Activated CD8-positive, alpha-beta memory T cell treated with anti-CD3 and anti-CD28 coated beads for 4 hours (primary cell): ENCODE measurements around the gene SSRP1.

Experiments used
- DNase-seq, 2 donors: peaks; one replicate each; pipeline ENCODE4 v3.0.0-alpha.2; 2020; ENCODE audit warnings: low read depth in 2 of 2

Gene SSRP1

DNA sequence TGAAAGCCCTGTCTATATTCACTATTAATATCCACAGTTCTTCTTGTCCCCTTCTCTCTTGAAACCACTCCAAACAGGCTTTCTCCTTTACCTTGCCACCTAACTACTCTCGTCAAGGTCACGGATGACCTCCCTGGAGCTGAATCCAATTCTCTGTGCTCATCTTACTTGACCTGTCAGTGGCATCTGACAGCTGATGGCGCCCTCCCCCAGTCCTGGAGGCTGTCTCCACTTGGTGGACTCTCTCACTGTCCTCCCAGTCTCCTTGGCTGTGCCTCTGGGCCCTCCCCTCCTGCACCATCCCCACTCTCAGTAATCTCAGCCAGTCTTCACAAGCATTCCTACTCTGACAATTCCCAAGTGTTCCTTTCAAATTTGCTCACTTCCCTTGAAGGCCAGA, 19.7 kb downstream of the SSRP1 start:
- DNase-seq = no peak

DNA sequence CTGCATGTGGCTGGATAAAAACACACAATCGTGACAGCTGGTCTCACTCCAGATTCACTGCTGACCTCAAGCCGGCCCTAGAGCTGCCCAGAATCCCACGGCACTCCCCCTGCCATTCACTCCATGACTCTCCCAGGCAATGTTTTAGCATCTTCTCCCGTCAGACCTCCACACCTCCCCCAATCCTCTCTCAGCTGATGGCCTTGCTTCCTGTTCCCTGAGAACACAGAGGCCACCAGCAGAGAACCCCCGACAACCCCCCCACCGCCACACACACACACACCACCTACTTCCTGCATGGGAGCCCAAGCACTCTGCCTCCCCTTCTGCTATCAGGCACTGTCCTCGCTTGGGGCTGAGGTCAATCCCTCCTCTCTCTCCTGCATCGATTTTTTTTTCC, 20.2 kb downstream of the SSRP1 start:
- DNase-seq = no peak

DNA sequence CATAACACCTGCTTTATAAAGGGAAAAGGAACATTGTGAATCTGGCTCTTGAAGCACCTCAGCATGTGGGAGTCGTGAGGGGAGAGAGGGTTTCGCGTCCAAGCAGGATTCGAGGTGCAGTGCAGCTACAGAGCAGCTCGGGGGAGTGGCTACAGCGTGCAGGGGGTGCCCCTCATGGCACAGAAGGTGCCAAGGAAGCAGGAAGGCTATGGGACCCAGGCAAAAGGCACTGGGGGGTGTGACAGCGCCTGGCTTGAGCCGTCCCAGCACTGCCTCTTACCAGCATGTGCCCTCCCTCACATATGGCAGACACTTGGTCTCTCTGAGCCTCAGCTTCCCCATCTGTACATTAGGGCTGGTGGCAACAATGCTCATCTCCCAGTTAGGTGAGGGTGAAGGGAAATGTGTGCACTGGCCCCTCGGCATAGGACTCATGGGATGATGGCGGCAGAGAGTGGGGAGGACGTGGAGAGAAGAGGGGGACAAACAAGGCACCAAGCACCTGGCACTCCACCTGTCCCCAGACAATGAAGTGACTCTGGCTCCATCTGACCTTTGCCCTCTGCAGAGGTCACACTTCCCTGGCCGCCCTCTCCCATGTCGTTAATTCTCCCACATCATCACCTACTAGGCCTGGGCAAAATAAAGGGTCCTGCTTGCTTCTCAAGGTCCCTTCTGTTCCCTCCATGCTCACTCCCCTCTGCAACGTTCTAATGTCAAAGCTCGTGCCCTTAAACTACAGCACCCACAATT, 21.3 kb downstream of the SSRP1 start:
- no peak for DNase-seq

DNA sequence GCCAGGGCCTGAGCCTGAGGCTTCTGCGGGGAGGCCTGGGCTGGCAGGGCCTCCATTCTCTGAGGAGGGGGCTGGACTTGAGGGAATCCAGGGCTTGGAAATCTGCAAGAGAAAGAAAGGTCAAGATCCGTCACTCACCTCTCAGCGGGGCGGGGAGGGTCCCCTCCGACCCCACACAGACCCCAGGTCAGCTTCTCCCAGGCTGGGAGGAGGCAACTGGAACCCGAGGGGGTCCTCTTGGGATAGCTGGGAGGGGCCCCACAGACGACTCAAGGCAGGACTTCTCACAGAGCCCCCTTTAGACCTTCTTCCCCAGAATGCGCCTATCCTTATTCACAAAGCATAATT, 21.9 kb downstream of the SSRP1 start:
- DNase-seq = no peak

DNA sequence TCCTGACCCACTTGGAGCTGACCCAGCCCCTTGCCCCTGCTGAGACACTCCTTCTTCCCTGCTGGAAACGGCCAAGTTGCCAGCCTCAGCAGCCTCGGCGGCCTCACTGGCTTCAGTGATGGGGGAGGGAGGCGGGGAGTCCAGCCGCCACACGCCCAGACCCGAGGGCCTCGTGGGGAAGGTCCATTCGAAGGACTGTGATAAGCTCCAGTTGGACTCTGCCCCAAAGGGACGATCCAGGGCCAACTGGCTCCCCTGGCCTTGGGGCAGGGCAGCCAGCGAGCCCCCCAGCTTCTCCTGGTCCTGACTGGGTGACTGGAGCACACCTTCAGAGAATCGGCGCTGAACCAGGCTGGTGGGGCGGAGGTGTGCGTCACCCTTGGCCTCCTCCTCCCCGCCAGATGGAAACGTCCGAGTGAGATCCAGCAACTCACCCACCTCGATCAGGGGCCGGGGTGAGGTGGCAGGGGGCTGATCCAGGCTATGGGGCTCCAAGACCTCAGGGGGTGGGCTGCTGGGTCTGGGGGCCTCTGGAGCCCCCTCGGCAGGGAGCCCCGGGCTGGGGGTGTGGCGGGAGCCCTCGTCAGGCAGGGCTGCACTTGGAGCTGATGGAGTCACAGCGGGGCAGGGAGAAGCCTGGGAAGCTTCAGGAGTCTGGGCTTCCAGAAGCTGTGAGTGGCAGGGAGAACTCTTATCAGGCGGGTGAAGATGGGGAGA, 22.5 kb downstream of the SSRP1 start:
- no peak for DNase-seq

DNA sequence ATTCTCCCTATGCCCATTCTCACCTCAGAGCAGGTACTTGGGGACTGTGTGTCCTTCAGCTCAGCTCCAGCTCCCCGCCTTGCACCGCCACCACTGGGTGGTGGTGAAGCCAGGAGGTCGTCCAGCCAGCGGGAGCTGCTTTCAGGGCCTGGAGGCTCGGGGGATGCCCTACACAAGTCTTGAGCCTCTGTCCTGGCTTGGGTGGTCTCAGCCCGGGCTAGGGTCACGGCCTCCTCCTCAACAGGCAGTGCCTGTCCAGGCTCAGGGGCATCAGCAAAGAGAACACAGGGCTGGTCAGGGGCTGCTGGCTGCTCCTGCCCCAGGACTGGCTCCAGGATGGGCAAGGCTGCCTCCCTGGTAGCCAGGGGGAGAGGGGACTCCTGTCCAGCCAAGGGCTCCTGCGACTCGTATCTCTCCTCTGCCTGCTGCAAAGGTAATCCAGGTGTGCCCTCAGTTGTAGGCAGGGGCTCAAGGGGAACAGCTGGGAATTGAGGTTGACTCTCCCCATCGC, 23.1 kb downstream of the SSRP1 start:
- DNase-seq = no peak

DNA sequence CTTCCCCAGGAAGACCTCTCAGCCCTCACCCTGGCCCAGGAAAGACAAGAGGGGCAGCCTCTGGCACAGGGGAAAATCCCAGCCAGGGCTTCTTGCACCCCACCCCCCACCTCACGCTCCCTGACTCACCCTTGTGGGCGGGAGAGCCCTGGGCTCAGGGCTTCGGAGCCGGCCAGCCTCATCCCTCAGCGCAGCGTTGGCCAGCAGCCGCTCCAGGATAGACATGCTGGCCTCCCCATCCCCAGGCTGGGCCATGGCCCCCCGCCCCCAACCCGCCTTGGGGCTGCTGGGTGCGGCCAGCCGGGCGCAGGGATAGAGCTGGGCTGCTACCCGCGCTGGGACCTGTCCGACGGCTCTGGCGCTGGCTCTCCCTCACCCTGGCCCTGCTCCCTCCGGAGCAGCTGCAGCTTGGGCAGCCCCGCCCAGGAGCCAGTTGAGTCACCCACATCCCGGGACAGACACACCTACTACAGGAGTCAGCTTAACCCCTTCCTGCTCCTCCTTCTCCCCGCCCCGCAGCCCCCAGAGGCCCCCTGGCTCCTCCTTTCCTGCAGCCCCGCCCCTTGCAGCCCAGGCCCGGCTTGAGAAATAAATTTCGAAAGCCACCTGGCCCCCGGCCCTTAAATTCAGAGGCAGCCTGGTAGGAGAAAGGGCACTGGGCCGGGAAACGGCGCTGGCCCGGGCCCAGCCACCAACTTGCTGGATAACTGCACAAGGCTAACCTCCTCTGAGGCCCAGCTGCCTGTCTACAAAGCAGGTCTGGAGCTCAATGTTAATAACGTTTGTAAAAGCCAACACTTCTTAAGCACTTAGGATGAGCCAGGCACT, 24.4 kb downstream of the SSRP1 start:
- no peak for DNase-seq

DNA sequence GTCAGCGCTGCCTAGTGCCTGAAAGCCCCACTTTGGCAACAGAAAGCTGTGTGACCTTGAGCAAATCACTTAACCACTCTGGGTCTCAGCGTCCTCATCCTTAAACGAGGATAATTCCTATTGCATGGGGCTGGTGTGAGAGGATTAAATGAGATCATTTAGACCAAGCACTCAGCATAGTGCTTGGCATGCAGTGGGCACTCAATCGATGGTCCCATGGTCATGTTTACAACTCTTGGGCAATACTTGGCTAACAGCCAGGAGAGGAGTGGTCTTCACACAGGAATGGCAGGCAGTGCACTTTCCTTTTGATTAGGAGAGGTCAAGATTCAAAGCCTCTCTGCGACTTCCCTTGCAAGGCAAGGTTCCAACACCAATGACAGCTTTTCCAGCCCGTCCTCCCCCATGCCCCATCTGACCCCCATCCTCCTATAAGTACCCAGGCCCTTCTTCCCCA, 25.0 kb downstream of the SSRP1 start:
- DNase-seq = no peak

DNA sequence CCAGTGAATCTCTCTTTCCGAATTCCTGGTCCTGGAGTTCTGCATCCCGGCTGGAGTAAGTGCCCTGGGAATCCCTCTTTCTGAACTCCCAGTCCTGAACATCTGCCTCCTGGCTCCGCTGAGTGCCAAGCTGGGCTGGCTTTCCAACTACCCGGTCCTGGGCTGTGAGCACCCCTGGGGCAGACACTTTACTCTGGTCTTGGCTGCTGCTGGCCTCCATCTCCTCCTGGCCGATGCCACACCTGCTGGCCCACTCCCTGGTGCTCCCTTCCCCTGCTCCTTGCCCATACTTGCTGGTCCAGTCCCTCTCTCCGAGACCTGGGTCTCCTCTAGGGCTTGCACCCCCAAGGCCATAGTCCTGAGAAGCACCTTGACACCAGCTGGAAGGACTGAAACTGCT, 25.6 kb downstream of the SSRP1 start:
- DNase-seq = no peak

DNA sequence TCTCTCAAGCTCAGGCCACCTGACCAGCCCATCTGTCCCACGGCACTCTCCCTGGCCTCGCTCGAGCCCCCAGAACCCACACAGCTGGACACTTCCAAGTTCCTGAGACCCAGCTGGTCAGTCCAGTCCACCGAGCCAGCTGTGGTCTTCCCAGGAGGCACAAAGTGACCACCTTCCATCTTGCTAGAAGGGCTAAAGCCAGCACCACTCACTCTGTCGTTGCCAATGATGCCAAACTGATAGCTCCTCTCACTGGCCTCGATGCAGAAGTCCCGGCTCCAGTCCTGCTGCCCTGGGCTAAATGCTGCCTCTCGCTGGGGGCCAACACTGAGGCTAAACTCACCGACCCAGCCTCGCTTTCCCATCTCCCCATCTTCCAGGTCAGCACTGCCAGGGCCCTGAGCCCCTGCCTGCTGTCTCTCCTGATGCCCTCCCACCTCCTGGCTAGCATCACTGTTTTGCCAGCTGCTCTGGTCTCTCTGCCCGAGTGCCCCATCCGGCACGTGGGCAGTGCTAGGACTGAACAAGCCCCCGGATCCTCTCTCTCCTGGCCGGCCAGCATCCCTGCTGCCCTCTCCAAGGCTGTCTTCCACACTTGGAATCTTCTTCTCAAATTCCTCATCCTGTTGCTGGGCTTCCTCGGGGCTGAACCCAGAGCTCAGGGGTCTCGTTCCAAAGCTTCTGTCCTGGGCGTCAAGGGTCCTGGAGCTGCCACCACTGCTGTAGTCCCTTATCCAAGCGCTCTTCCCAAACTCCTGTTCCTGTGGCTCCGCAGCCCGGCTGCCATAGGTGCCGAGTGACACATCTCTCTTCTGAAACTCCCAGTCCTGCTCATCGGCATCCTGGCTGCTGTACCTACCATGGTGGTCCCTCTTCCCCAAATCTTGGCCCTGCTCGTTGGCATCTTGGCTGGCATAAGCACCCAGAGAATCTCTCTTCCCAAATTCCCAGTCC, 26.3 kb downstream of the SSRP1 start:
- no peak for DNase-seq

DNA sequence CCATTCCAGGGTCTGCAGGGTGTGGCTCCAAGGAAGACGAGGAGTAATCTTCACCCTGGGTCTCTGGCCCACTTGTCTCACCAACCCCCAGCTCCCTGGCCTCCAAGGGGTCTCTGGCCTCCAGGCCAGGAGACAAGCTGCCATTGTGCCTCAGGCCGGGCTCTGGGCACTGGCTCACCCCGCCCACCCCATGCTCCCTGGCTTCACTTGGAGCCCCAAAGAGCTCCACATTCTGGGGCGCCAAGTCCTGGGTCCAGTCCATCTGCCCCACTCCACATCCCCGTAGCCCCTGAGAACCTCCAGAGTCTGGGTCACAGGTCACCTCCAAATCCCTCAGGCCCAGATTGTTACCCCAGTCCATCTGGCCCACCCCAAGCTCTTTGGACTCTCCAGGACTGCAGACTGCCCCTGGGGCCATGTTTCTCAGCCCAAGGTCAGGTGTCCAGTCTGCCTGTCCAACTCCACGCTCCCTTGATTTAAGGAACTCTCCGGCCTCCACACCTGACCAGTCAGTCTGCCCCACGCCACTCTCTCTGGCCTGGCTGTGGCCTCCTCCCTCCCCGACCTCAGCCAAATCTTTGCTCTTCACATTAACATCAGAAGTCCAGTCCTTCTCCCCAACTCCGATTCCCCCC, 27.1 kb downstream of the SSRP1 start:
- DNase-seq = no peak

DNA sequence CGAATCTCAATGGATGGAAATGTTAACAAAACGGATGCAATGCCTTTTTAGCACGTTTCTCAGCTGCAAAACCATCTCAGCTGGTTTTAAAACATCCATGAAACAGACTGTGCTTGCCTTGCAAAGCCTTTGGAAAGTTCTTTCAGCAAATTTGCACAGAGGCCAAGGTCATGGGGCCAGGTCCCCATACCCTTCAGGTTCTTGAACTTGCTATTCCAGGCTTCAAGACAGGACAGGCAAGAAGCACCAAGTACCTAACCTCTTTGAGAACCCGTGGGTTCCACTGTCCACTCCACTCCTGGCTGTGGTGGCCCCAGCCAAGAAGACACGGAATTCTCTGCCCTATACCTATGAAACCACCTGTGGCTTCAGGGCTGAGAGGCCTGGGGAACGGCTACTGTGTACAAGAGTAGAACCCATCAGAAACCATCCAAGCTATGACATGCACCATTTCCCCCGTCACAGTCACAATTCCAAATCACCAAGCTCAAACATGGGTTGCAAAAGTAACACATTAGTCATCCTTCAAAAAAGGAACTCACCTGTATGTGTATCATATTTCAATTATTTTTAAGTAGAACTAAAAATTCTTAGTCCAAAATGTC, 27.9 kb downstream of the SSRP1 start:
- DNase-seq = no peak

DNA sequence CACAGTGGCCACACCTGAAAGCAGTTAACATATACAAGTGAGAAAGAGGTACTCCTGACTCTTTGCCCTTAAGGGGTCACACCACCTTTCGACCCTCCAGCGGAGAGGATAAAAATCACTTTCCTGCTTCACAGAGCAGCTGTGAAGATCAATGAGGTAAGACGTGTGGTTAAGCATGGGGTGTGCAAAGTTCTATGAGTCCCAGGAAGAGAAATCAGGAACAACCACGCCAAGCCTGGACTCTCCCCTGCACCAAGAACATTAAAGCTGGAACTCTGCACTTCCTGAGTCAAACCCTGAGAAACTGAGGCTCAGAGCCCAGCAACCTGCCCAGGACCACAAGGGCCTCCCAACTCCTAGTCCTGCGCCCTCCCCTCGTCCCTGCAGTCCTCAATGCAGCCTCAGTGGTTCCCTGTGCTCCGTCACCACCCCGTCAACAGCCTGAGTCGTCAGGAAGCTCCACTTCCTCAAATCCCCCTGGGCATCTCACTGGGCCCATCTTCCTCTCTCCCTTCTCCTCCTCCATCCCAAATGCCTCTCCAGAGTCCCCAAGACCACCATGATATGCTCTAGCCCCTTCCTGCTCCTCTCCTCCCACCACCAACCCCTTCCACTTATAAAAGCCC, 28.6 kb downstream of the SSRP1 start:
- no peak for DNase-seq

DNA sequence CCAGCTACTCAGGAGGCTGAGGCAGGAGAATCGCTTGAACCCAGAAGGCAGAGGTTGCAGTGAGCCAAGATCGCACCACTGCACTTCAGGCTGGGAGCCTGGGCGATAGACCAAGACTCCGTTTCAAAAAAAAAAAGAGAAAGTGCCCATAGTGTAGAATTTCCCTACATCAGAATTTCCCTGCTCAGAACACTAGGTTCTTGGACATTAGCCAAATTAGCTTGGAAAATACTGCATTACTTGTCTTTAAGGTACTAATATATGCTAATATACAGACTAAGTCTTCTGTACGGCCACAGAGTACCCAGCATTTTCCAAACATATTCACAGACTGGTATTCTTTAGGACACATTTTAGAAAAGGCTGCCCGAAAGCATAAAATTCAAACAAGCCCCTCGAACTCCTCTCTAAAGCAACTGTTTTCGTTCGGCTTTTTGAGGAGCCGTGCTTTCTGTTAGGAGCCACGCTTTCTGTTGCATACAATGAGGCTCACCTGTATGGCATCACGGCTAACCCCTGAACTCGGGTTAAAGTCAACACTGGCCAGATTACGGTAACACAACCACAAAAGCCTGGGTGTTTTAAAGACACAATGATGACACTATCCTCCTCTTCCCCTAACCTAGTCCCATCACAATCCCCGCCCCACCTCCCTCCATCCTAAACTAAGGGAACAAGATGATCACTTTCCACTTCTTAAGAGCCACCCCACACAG, 29.4 kb downstream of the SSRP1 start:
- no peak for DNase-seq

DNA sequence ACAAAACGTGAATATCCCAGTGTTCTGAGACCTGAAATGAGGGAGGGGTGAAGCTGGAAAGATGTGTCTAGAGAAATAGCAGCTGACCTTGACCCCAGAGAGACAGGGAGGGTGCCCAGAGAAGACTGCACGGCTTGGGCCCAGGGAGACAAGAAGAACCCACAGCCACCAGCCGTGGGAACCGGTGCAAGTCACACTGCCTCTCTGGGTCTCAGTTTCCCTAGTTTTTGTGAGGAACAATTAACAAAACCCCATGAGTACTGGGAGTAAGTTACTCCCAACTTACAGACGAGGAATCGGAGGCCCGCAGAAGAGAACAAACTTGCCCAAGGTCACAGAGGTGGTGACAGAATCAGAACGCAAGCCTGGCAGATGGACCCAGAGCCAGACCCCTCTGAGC, 30.2 kb downstream of the SSRP1 start:
- DNase-seq = no peak

DNA sequence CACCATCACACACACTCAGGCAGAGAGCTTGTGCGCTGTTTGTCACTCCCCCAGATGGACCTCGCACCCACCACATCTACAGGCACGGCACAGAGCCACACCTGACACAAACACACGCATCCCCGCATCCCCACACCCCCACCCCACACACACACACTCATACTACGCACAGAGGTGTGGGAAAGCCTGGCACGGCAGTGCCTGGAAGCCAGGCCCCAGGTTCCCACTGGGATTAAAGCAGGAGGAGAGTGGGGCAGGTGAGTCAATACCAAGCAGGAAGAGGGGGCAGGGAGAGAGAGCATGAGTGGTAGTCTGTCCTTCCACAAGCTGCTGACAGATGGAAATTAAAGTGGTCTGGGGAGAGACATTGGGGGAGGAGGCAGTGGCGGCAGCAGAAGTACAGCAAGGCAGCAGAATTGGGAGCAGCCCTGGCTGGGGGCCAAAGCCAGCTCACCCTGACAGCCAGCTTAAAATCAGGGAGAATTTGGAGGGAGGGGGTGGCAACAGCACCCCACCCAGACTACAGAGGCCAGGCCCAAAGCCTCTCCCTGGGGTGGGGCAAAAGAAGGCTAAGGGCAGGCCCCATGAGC, 31.6 kb downstream of the SSRP1 start:
- no peak for DNase-seq

DNA sequence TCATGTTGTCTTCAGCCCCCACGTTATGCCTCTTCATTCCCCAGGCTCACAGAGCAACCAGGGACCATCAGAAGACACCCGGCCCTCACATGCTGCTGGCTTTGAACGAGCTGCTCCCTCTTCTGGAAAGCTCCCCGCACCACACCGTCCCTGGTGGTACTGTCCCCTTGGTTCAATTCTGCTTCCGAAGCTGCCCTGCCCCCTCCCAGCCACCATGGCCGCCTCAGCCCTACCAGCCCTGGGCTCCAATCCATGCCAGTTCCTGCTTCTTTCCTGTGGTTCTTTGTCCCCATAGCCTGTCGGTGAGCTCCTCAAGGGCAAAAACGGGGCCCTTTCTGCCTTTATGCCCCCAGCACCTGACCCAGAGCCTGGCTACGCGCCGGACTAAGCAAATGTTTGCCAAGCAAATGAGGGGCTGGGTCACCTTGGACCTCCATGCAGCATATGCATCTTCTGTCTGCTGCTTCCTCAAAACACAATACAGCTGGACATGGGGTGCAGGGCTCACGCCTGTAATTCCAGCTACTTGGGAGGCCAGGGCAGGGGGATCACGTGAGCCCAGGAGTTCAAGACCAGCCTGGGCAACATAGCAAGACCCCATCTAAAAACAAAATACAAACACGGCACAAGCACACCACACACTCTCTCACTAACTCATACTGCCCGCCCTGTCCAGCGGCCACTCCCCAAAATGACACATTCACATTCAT, 32.3 kb downstream of the SSRP1 start:
- DNase-seq = no peak

DNA sequence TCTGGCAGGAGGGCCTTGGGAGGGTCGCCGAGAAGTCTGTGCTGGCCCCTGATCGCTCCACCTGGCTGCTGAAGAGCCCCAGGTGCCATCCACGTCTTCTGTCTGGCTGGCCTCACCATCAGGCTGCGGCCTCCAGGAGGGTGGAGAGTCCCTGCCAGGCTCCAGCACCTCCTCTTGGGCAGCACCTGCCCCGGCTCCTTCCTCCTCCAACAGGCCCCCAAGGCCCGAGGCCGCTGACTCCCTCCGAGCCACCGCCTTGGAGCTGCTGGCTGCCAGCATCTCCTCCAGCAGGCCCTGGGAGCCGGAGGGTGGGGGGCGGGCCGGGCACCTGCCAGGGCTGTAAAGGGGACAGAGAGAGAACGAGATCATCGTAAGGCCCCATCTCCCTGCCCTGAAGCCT, 33.2 kb downstream of the SSRP1 start:
- no peak for DNase-seq
